Measurements from ENCODE around the gene SLC51A.
"Not testable (repeated sequence)": the region's sequence is repeated elsewhere in the genome, so short reads cannot be mapped to it uniquely, and the experiment has no call there.

The SLC51A gene

DNA sequence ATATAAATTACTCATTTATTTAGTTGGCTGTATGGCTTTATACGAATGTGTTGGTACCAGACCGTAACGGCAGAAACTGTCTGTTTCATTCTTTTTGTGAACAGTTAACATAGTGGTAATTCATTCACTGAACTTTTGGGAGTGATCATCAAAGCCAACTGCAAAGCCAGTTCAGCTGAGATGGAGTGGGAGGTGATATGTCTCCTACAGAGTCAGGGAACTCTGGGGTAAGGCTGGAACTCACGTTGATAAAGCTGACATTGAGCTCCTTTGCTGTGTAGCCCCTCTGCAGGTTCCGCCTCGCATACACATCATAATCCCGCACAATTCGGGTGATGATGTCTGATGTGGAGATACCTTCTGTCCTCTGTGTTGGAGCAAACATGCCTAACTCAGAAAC lies 25.4 kb downstream of the SLC51A start:
- Histone ChIP-seq H4K8ac (ENCODE audit: low read depth, low read length) (no peak overlapping the region), H2AFZ (ENCODE audit: insufficient read depth, low read length, poor library complexity) (no peak overlapping the region), H3K4me3 (ENCODE audit: low read depth, low read length) (no peak overlapping the region), H4K91ac (ENCODE audit: low read depth, low read length) (no peak overlapping the region), H3K9me3 (ENCODE audit: insufficient read depth, low read depth, low read length) (no peaks in the 10 kb centered on the region), H3K4me2 (ENCODE audit: low read length) (no peak overlapping the region), H2BK5ac (ENCODE audit: low read depth, low read length, poor library complexity) (no peak overlapping the region), H3K27ac (ENCODE audit: low read depth, low read length) (no peak overlapping the region), H3K18ac (ENCODE audit: low read length) (no peak overlapping the region), H4K12ac (ENCODE audit: low read depth, low read length) (no peak overlapping the region), H2AK5ac (ENCODE audit: low read length) (no peak overlapping the region), H3K79me2 (ENCODE audit: control insufficient read depth, insufficient read depth, low read length, poor library complexity) (no peaks in the 10 kb centered on the region), H3K9ac (ENCODE audit: low read length) (no peak overlapping the region), H3K4me1 (ENCODE audit: control insufficient read depth in 1 of 2, insufficient read depth in 2 of 2, low read length in 2 of 2) (no peaks in the 10 kb centered on the region), H2BK12ac (ENCODE audit: low read length) (no peak overlapping the region), H3K4ac (ENCODE audit: low read depth, low read length) (no peak overlapping the region), H2BK120ac (ENCODE audit: insufficient read depth, low read length, poor library complexity) (no peak overlapping the region), H3K36me3 (ENCODE audit: control insufficient read depth in 1 of 2, insufficient read depth in 2 of 2, low read length in 2 of 2) (peaks cover 24 to 44% of the 10 kb centered on the region in 2 experiments), H3K23ac (ENCODE audit: low read length) (peak overlapping the region; percentile 73), H3K27me3 (ENCODE audit: insufficient read depth, low read length) (no peaks in the 10 kb centered on the region), H3K79me1 (ENCODE audit: low read length) (no peaks in the 10 kb centered on the region), H3K14ac (ENCODE audit: low read length) (no peak overlapping the region)
- WGBS (ENCODE audit: extremely low coverage, insufficient coverage, insufficient read length): no CpG with 5 or more reads among the region's 8 CpGs
- DNase-seq: no peak

DNA sequence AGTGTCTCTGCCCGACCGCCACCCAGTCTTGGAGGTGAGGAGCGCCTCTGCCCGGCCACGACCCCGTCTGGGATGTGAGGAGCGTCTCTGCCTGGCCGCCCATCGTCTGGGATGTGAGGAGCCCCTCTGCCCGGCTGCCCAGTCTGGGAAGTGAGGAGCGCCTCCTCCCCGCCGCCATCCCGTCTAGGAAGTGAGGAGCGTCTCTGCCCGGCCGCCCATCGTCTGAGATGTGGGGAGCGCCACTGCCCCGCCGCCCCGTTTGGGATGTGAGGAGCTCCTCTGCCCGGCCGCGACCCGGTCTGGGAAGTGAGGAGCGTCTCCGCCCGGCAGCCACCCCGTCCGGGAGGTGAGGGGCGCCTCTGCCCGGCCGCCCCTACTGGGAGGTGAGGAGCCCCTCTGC lies 27.8 kb downstream of the SLC51A start:
- H4K91ac ChIP-seq (ENCODE audit: low read depth, low read length); H3K4ac ChIP-seq (ENCODE audit: low read depth, low read length); H4K12ac ChIP-seq (ENCODE audit: low read depth, low read length); H3K23ac ChIP-seq (ENCODE audit: low read length); H3K4me3 ChIP-seq (ENCODE audit: low read depth, low read length); H2BK12ac ChIP-seq (ENCODE audit: low read length); H3K4me2 ChIP-seq (ENCODE audit: low read length); H3K9me3 ChIP-seq (ENCODE audit: insufficient read depth, low read depth, low read length); H3K9ac ChIP-seq (ENCODE audit: low read length); H2AK5ac ChIP-seq (ENCODE audit: low read length); H3K79me1 ChIP-seq (ENCODE audit: low read length); H3K4me1 ChIP-seq (ENCODE audit: control insufficient read depth in 1 of 2, insufficient read depth in 2 of 2, low read length in 2 of 2); H3K27ac ChIP-seq (ENCODE audit: low read depth, low read length); H3K79me2 ChIP-seq (ENCODE audit: control insufficient read depth, insufficient read depth, low read length, poor library complexity); H2BK5ac ChIP-seq (ENCODE audit: low read depth, low read length, poor library complexity); H3K27me3 ChIP-seq (ENCODE audit: insufficient read depth, low read length); H3K14ac ChIP-seq (ENCODE audit: low read length); H3K18ac ChIP-seq (ENCODE audit: low read length); DNase-seq; H2AFZ ChIP-seq (ENCODE audit: insufficient read depth, low read length, poor library complexity); H4K8ac ChIP-seq (ENCODE audit: low read depth, low read length); H2BK120ac ChIP-seq (ENCODE audit: insufficient read depth, low read length, poor library complexity): not testable (repeated sequence)
- WGBS (ENCODE audit: extremely low coverage, insufficient coverage, insufficient read length): no CpG with 5 or more reads among the region's 34 CpGs
- peaks cover 21 to 41% of the 10 kb centered on the region in 2 experiments for H3K36me3 ChIP-seq (ENCODE audit: control insufficient read depth in 1 of 2, insufficient read depth in 2 of 2, low read length in 2 of 2)

DNA sequence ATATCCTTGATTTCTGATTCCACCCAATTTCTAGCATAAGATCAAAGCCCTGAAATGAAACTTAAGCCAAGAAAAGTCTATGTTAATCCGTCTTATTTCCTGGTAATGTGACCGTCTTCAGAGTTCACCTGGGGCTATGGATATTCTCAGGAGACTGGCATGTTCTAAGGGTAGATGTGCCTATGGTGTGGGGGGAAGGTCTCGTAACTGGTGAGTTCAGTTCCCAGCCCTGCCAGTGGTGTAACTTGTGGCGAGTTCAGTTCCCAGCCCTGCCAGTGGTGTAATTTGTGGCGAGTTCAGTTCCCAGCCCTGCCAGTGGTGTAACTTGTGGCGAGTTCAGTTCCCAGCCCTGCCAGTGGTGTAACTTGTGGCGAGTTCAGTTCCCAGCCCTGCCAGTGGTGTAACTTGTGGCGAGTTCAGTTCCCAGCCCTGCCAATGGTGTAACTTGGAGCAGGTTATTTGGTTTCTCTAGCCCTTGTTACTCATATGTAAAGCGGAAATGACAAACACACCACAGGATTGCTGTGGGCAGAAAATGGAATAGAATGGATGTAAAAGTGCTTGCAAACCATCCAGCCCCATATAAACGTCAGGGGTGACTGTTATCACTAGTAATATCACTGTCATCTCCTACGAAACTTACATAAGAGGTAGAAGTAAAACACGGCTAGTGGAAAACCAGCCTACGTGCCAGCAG lies 30.4 kb downstream of the SLC51A start:
- Histone ChIP-seq H3K9ac (ENCODE audit: low read length) (no peak overlapping the region), H2AFZ (ENCODE audit: insufficient read depth, low read length, poor library complexity) (no peak overlapping the region), H3K9me3 (ENCODE audit: insufficient read depth, low read depth, low read length) (no peaks in the 10 kb centered on the region), H4K8ac (ENCODE audit: low read depth, low read length) (no peak overlapping the region), H3K4ac (ENCODE audit: low read depth, low read length) (no peak overlapping the region), H3K4me3 (ENCODE audit: low read depth, low read length) (no peak overlapping the region), H2AK5ac (ENCODE audit: low read length) (no peak overlapping the region), H3K27me3 (ENCODE audit: insufficient read depth, low read length) (no peaks in the 10 kb centered on the region), H3K18ac (ENCODE audit: low read length) (no peak overlapping the region), H3K79me2 (ENCODE audit: control insufficient read depth, insufficient read depth, low read length, poor library complexity) (no peaks in the 10 kb centered on the region), H3K79me1 (ENCODE audit: low read length) (no peaks in the 10 kb centered on the region), H4K12ac (ENCODE audit: low read depth, low read length) (no peak overlapping the region), H4K91ac (ENCODE audit: low read depth, low read length) (no peak overlapping the region), H2BK5ac (ENCODE audit: low read depth, low read length, poor library complexity) (no peak overlapping the region), H3K23ac (ENCODE audit: low read length) (no peak overlapping the region), H3K4me2 (ENCODE audit: low read length) (no peak overlapping the region), H3K27ac (ENCODE audit: low read depth, low read length) (no peak overlapping the region), H2BK12ac (ENCODE audit: low read length) (no peak overlapping the region), H3K4me1 (ENCODE audit: control insufficient read depth in 1 of 2, insufficient read depth in 2 of 2, low read length in 2 of 2) (no peaks in the 10 kb centered on the region), H3K36me3 (ENCODE audit: control insufficient read depth in 1 of 2, insufficient read depth in 2 of 2, low read length in 2 of 2) (peaks cover 17 to 33% of the 10 kb centered on the region in 2 experiments), H3K14ac (ENCODE audit: low read length) (no peak overlapping the region), H2BK120ac (ENCODE audit: insufficient read depth, low read length, poor library complexity) (no peak overlapping the region)
- no peak for DNase-seq
- no CpG with 5 or more reads among the region's 13 CpGs for WGBS (ENCODE audit: extremely low coverage, insufficient coverage, insufficient read length)

DNA sequence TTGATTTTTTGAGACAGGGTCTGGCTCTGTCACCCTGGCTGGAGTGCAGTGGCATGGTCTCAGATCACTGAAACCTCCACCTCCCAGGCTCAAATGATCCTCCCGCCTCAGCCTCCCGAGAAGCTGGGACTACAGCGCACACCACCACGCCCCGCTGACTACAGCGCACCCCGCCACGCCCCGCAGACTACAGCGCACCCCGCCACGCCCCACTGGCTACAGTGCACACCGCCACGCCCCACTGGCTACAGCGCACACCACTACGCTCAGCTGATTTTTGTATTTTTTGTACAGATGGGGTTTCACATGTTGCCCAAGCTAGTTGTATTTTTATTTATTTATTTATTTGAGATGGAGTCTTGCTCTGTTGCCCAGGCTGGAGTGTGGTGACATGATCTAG lies 35.6 kb downstream of the SLC51A start:
- Histone ChIP-seq H3K36me3 (ENCODE audit: control insufficient read depth in 1 of 2, insufficient read depth in 2 of 2, low read length in 2 of 2) (peaks cover 15 to 17% of the 10 kb centered on the region in 2 experiments), H3K14ac (ENCODE audit: low read length) (no peak overlapping the region), H3K4ac (ENCODE audit: low read depth, low read length) (no peak overlapping the region), H3K4me1 (ENCODE audit: control insufficient read depth in 1 of 2, insufficient read depth in 2 of 2, low read length in 2 of 2) (no peaks in the 10 kb centered on the region), H4K8ac (ENCODE audit: low read depth, low read length) (no peak overlapping the region), H2BK12ac (ENCODE audit: low read length) (no peak overlapping the region), H2AK5ac (ENCODE audit: low read length) (no peak overlapping the region), H2BK5ac (ENCODE audit: low read depth, low read length, poor library complexity) (no peak overlapping the region), H3K4me2 (ENCODE audit: low read length) (no peak overlapping the region), H3K4me3 (ENCODE audit: low read depth, low read length) (no peak overlapping the region), H2BK120ac (ENCODE audit: insufficient read depth, low read length, poor library complexity) (no peak overlapping the region), H3K79me2 (ENCODE audit: control insufficient read depth, insufficient read depth, low read length, poor library complexity) (no peaks in the 10 kb centered on the region), H3K23ac (ENCODE audit: low read length) (no peak overlapping the region), H4K91ac (ENCODE audit: low read depth, low read length) (no peak overlapping the region), H3K27ac (ENCODE audit: low read depth, low read length) (no peak overlapping the region), H3K9me3 (ENCODE audit: insufficient read depth, low read depth, low read length) (peaks cover 1% of the 10 kb centered on the region), H3K9ac (ENCODE audit: low read length) (no peak overlapping the region), H4K12ac (ENCODE audit: low read depth, low read length) (no peak overlapping the region), H3K18ac (ENCODE audit: low read length) (no peak overlapping the region), H3K27me3 (ENCODE audit: insufficient read depth, low read length) (no peaks in the 10 kb centered on the region), H3K79me1 (ENCODE audit: low read length) (no peaks in the 10 kb centered on the region), H2AFZ (ENCODE audit: insufficient read depth, low read length, poor library complexity) (no peak overlapping the region)
- no CpG with 5 or more reads among the region's 16 CpGs for WGBS (ENCODE audit: extremely low coverage, insufficient coverage, insufficient read length)
- no peak for DNase-seq

All from trophoblast cell (in vitro differentiated cells and primary cell).